Stimulated activated CD4-positive, alpha-beta T cell treated with anti-CD3 and anti-CD28 coated beads, Interleukin-15, amount 100 ng/mL, for 48 hours (primary cell): ENCODE data around the gene PARD3.

Experiments
- DNase-seq, 2 donors: peaks; one replicate each; pipeline ENCODE4 v3.0.0-alpha.2; 2020; ENCODE audit warnings: low read depth in 2 of 2

Gene PARD3

GRCh38 chr10:34184939-34185386, 630.1 kb downstream of the PARD3 start:
- DNase-seq: no peak

DNA sequence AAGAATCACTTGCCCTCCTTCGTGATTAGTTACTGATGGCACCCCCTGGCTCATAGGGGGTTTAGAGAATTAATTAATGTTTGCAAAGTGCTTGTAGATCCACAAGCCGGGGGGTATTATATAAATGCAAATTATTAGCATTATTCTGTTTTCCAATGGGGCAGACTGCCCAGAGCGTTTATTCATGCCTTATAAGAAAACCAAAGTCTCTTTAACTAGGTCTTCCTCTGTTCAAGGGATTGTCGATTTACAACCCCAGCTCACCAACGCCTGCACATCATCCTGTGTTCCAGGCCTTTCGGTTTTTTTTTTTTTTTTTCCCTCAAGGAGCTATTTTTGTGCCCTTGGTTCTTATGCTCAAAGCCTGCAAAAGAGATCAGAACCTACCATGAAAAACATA, 630.7 kb downstream of the PARD3 start:
- no peak for DNase-seq

- DNase-seq: no peak
Measured at GRCh38 chr10:34183016-34183796, 631.9 kb downstream of the PARD3 start.

- no peak for DNase-seq
Measured at GRCh38 chr10:34181553-34182300, 633.4 kb downstream of the PARD3 start.

GRCh38 chr10:34180749-34181148, 634.3 kb downstream of the PARD3 start:
- DNase-seq: no peak

DNA sequence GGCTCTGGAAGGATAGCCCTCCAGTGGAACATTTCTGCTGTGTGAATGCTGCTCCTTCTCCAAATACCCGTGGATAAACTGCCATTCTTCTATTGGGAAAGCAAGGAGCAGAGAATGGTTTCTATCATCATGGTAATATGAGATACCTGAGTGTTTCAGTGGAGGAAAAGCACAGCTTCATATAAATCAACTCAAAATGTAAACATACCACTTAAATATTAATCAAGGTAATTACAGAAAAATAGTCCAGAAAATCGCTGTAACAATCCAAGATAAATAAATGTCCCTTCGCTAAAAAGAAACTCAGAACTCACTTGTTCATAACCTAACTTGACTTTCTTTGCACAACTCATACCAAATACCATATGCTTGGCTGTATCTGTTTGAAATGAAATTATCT, 635.8 kb downstream of the PARD3 start:
- no peak for DNase-seq

DNA sequence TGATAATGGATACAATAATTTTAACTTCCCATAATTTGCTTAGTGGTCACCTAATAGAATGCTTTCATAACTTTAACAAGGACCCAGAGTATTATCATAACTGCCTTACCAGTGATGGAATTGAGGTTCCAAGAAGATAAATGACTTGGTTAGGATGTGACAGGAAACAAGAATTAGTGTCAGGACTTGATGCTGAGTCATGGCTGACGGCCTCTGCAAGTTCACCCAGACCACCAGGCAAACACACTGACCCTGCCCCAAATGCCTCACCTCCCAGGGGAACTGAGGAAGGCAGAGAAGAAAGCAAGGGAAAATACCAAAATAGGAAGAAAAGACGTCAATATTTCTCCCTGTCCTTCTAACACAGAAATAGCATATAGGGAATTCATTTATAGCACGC, 636.3 kb downstream of the PARD3 start:
- no peak for DNase-seq

- DNase-seq: no peak
Measured at GRCh38 chr10:34178196-34178595, 636.9 kb downstream of the PARD3 start.

- no peak for DNase-seq
Measured at GRCh38 chr10:34177445-34177844, 637.7 kb downstream of the PARD3 start.

DNA sequence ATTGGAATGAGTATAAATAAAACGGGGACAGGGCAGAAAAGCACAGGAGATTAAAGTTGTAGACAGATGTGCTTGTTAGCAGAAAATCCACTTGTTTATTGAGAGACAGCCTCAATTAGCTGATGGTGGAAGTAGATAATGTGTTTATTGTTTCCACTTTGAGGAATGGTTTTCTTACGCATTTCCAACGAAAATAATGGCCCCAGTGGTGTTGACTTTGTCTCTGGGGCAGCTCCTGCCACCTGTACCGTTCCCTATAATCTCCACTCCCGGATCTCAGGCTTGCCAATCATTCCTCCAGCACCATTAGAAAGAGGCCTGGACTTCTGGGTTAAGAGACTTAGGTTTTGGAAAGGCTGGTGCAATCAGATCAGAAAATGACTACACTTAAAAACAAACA, 638.7 kb downstream of the PARD3 start:
- no peak for DNase-seq

DNA sequence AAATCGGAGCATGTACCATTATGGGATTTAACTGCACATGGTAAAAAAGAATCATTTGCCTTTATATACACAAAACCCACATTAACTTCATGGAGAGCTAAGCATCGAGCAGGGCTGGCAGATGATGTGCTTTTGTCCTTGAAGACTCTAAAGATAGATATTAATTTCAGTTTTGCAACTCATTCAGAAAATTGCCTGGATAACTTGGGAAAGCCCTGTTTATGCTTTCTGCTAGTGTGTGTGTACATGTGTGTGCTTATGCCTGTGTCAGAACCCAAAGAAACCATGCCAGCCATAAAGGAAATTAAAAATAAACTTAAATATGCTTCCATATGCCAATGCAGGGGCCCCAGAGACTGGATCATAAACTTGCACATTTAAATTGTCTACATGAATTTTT, 640.0 kb downstream of the PARD3 start:
- no peak for DNase-seq

DNA sequence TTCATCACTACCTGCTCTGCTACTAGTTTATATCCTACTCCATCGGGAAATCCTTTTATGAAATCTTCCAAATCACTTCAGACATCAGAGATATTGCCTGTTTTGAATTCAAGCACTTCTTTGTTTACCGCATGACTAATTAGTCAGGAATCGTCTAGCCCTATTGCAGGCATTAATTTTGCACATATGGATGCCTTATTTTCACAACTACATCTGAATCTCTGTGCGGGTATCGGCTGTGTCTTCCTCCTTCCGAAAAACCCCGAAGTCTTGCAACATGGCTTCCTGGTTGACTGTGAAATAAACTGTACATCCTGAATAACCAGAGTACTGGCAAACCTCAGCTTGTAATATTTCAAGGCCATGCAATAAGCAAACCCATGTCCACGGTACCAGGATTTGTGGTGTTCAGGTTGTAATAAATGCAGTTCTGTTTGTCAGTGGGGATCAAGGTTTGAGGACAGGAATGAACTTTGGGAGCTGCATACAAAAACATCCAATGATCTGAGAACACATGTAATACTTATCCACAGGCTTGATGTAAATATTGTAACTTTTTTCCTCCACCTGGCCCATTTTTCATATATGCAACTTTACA, 642.1 kb downstream of the PARD3 start:
- no peak for DNase-seq

DNA sequence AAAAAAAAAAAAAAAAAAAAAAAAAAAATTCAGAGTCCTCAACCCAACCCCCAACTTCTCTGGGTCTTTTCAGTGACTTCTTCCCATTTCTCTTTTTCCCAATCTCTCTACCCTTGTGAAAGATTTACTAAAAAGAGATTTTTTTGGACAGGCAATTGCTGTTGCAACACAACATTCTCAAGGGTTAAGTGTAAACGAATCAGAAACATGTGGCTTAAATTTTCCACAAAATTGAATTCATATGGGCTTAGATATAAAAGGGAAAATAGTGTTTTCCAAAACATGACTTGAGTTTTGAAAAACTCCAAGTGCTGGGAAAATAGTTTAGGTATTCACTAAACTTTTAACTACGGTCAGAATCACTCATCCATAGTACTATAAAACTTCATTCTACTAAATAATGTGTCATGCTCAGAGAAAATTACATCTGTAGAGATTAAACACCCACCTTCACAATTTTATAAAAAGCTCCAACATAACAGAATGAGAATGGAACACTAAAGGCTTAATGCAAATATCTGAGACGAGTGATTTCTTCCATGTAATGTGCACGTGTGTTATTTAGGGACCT, 643.1 kb downstream of the PARD3 start:
- DNase-seq: no peak

- no peak for DNase-seq
Measured at GRCh38 chr10:34169677-34170076, 645.4 kb downstream of the PARD3 start.

DNA sequence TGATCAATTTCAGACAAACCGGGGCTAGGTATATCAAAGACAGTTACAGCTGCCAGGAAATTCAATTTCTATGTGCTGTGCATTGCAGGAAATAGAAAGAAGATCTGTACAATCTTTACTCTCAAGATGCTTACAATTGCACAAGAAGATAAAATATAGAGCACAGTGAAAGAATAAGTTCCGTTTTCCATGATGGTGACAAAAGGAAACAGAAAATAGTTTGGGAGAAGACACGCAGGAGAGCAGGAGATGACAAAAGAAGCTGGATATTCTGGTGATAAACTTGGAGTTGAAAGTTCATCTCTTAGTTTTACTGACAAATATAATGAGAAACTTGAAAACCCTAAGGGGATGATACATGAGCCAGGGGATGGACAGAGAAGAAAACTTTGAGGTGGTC, 646.0 kb downstream of the PARD3 start:
- DNase-seq: no peak

DNA sequence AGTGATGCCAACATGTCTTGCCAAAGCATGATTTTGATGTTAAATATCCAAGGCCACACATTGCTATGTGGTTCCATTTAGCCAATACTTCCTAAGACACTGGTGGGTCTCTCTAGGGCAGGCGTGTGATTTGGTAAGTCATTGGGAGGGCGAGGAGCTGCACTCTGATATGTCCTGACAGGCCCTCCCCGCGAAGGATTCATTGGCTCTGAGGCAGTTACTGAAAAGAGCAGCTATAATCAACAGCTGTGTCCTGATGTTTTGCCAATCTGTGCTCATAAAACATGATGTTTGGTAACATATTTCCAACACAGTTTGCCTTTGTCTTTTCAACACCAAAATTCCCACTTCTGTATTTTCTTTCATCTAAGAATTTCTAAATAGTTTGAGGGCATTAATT, 646.7 kb downstream of the PARD3 start:
- DNase-seq: no peak

GRCh38 chr10:34166823-34167222, 648.3 kb downstream of the PARD3 start:
- DNase-seq: no peak

DNA sequence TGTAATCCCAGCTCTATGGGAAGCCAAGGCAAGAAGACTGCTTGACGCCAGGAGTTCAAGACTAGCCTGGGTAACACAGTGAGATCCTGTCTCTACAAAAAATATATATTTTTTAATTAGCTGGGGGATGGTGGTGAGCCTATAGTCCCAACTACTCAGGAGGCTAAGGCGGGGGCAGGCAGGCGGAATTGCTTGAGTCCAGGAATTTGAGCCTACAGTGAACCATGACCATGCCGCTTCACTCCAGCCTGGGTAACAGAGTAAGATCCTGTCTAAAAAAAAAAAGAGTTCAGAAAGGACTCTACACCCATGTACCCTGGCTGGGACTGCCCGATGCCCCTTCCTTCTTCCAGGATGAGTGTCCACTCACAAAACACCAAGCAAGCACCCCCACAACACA, 648.7 kb downstream of the PARD3 start:
- DNase-seq: no peak

GRCh38 chr10:34164029-34164428, 651.1 kb downstream of the PARD3 start:
- no peak for DNase-seq

DNA sequence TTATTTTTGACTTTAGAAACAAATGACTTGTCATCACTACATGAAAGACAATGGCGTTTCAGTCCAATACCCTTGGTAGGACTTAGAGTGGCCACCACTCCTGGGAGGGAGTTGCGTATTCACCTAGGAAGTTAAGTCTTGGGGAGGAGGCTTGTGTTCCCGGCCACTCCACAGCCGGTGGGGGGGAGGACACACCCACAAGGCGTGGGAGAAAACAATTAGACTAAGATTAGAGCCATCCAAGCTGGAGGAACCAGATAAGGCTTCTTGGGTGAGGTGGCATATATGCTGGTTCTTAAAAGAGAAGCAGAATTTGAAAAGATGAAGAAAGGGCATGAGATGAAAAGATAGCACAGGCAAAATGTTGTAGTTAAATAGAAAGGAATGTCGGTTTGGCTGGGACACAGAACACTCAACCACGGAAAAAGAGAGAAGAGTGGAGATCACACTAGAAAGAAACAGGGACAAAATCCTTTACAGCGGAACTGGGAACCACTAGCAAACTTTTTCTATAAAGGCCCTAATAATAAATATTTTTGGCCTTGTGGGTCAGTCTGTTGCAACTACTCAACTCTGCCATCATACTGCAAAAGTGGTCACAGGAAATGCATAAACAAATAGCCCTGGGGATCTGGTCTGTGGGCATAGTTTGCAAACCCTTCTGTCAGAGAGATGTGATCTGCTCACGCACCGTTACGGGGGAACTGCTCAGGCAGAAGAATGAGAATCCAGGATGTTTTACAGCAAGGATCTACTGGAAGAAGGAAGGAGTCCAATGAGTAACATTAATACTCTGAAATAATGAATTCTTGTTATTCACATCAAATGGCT, 651.8 kb downstream of the PARD3 start:
- DNase-seq: no peak

DNA sequence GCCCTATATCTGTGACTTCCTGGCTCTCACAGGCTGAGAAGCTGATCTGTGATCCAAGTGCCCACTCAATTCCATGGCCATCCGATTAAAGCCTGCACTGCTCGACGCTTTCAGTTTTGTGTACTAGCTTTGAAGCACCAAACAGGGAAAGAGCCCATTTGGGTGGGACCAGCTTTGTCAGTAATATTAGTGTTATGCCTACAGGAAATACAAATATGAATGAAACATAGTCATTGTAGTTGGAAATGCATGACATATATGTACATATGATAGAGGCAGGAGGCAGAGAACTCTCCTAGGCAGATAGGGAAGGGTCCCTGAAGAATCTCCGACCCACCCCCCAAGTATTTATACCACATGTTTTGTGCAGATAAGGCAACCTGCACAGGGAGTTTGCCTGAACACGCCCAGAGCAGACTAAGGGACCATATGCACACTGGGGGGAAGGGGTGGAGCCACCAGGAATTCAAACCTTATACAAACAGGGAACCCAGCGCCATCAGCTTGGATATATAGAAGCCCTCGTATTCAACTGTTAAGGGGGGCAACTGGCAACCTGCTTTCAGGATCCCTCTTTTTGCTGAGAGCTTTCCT, 653.2 kb downstream of the PARD3 start:
- DNase-seq: no peak
